ENCODE results near the gene TEX14.

GRCh38 chr17:58710948-58711552 is 19.2 kb upstream of the TEX14 start:
- TF ChIP-seq POLR2A (IDR thresholded peaks at IDR 0.05) (no peak), POLR2AphosphoS5 (IDR thresholded peaks at IDR 0.05) (no peak)
- TF ChIP-seq, protein P1, sequence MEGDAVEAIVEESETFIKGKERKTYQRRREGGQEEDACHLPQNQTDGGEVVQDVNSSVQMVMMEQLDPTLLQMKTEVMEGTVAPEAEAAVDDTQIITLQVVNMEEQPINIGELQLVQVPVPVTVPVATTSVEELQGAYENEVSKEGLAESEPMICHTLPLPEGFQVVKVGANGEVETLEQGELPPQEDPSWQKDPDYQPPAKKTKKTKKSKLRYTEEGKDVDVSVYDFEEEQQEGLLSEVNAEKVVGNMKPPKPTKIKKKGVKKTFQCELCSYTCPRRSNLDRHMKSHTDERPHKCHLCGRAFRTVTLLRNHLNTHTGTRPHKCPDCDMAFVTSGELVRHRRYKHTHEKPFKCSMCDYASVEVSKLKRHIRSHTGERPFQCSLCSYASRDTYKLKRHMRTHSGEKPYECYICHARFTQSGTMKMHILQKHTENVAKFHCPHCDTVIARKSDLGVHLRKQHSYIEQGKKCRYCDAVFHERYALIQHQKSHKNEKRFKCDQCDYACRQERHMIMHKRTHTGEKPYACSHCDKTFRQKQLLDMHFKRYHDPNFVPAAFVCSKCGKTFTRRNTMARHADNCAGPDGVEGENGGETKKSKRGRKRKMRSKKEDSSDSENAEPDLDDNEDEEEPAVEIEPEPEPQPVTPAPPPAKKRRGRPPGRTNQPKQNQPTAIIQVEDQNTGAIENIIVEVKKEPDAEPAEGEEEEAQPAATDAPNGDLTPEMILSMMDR (IDR thresholded peaks at IDR 0.05) = peak; percentile 62 to 73 (median 64)

Measured in transverse colon (tissue), 4 donors.